SU-DHL-6 (cell line): Measurements from ENCODE around the gene SPTSSB.

ENCODE experiments used
- H2AFZ ChIP-seq: fragments of 200-600 bp; sonication (generic); 2 replicates; pipeline ENCODE4 v1.6.1; 2014; ENCODE audit warnings: low read depth, mild to moderate bottlenecking, moderate library complexity, mixed read lengths, antibody characterized with exemption, low read length; ENCODE audit not compliant: severe bottlenecking
- H3F3A ChIP-seq: fragments of 200-600 bp; shearing (Covaris generic); 2 replicates; pipeline ENCODE4 v1.6.0; 2016; ENCODE audit warnings: antibody characterized with exemption, mild to moderate bottlenecking; ENCODE audit not compliant: insufficient read depth
- H3K27ac ChIP-seq: fragments of 200-600 bp; sonication (generic); 2 replicates; pipeline ENCODE4 v1.5.1; 2016; ENCODE audit warnings: low read depth, mild to moderate bottlenecking, low read length, moderate library complexity, mixed read lengths
- H3K27me3 ChIP-seq: fragments of 200-600 bp; sonication (generic), shearing (Covaris generic); 2 replicates; pipeline ENCODE4 v1.6.0; 2014; ENCODE audit warnings: mild to moderate bottlenecking, low read length
- H3K36me3 ChIP-seq: fragments of 200-600 bp; sonication (generic); 2 replicates; pipeline ENCODE4 v1.6.1; 2014; ENCODE audit warnings: mild to moderate bottlenecking, low read length, mixed read lengths
- H3K4me2 ChIP-seq: fragments of 300-600, 200-600 bp; shearing (Covaris generic), sonication (generic); 2 replicates; pipeline ENCODE4 v1.6.0; 2014; ENCODE audit warnings: low read length, low read depth, mild to moderate bottlenecking; ENCODE audit not compliant: poor library complexity, severe bottlenecking
- H3K4me3 ChIP-seq: fragments of 200-600 bp; sonication (generic); 2 replicates; pipeline ENCODE4 v1.5.1; 2014; ENCODE audit warnings: antibody characterized with exemption, low read length, mild to moderate bottlenecking, mixed read lengths; ENCODE audit not compliant: insufficient read depth, poor library complexity, severe bottlenecking
- H3K79me2 ChIP-seq: fragments of 200-600 bp; sonication (generic); 2 replicates; pipeline ENCODE4 v1.6.1; 2014; ENCODE audit warnings: mild to moderate bottlenecking, low read length, moderate library complexity; ENCODE audit not compliant: insufficient read depth
- H3K9ac ChIP-seq: fragments of 200-600 bp; sonication (generic); 2 replicates; pipeline ENCODE4 v1.7.0; 2014; ENCODE audit warnings: mild to moderate bottlenecking, low read length
- H3K9me2 ChIP-seq: fragments of 200-600 bp; sonication (generic); replicated peaks from 2 replicates; pipeline ENCODE4 v1.6.1; 2014; ENCODE audit warnings: low read length; ENCODE audit not compliant: insufficient read depth
- H3K9me3 ChIP-seq: fragments of 200-600 bp; sonication (generic); 2 replicates; pipeline ENCODE4 v1.6.1; 2014; ENCODE audit warnings: low read length, mixed read lengths; ENCODE audit not compliant: insufficient read depth
- H4K20me1 ChIP-seq: fragments of 200-600 bp; sonication (generic); 2 replicates; pipeline ENCODE4 v1.6.1; 2014; ENCODE audit warnings: low read depth, mild to moderate bottlenecking, antibody characterized with exemption, low read length, moderate library complexity, mixed read lengths
- CTCF ChIP-seq: fragments of 200-600 bp; sonication (generic); IDR thresholded peaks from one replicate; pipeline ENCODE4 v1.5.1; 2017; ENCODE audit warnings: antibody characterized with exemption, mild to moderate bottlenecking, low read length, moderate library complexity; ENCODE audit not compliant: insufficient read depth, poor library complexity, severe bottlenecking
- EZH2phosphoT487 ChIP-seq: fragments of 200-600 bp; sonication (generic), shearing (Covaris generic); conservative IDR thresholded peaks from 2 replicates; pipeline ENCODE4 v1.6.1; 2018; ENCODE audit warnings: mild to moderate bottlenecking, antibody characterized with exemption, low read length, moderate library complexity, mixed read lengths

Gene SPTSSB

GRCh38 chr3:161296814-161297213 is 74.5 kb downstream of the SPTSSB start:
- H3K27me3 ChIP-seq = no peaks in the 10 kb centered on the region
- no peak overlapping the region for H3K4me3 ChIP-seq
- H3K9me3 ChIP-seq = peaks cover 8% of the 10 kb centered on the region; the same call in 1 of the 2 replicates
- no peak overlapping the region for H2AFZ ChIP-seq
- no peaks in the 10 kb centered on the region for H3F3A ChIP-seq
- no peak overlapping the region for H3K27ac ChIP-seq
- no peaks in the 10 kb centered on the region for H3K9me2 ChIP-seq
- TF ChIP-seq CTCF (no peak), EZH2phosphoT487 (no peak)
- H3K36me3 ChIP-seq = no peaks in the 10 kb centered on the region
- no peaks in the 10 kb centered on the region for H3K79me2 ChIP-seq
- no peak overlapping the region for H3K9ac ChIP-seq
- H4K20me1 ChIP-seq = no peaks in the 10 kb centered on the region
- H3K4me2 ChIP-seq = no peak overlapping the region

- Histone ChIP-seq H3K27me3 (no peaks in the 10 kb centered on the region), H3K27ac (no peak overlapping the region), H4K20me1 (no peaks in the 10 kb centered on the region), H3K4me2 (no peak overlapping the region), H2AFZ (no peak overlapping the region), H3K9ac (no peak overlapping the region), H3K4me3 (no peak overlapping the region), H3K36me3 (no peaks in the 10 kb centered on the region), H3K79me2 (no peaks in the 10 kb centered on the region), H3K9me3 (peaks cover 8% of the 10 kb centered on the region; the same call in 1 of the 2 replicates), H3F3A (no peaks in the 10 kb centered on the region), H3K9me2 (no peaks in the 10 kb centered on the region)
- TF ChIP-seq EZH2phosphoT487 (no peak), CTCF (no peak)
These were observed 76.0 kb downstream of the SPTSSB start for GRCh38 chr3:161295325-161295724.
